GM19043 (cell line): ENCODE data around the gene UBL5.
"Not testable (repeated sequence)": the region's sequence is repeated elsewhere in the genome, so short reads cannot be mapped to it uniquely, and the experiment has no call there.

Experiments
- ATAC-seq: cut with Tn5 transposase; IDR thresholded peaks from one replicate; pipeline ENCODE4 v1.9.1; 2021; ENCODE audit warnings: low read depth; ENCODE audit not compliant: unreplicated experiment

The UBL5 gene

GRCh38 chr19:9808855-9809824, 18.6 kb upstream of the UBL5 start:
- ATAC-seq: no peak

GRCh38 chr19:9811139-9811538, 16.6 kb upstream of the UBL5 start:
- ATAC-seq: no peak

- ATAC-seq: no peak
Measured at GRCh38 chr19:9818175-9818733, 9.5 kb upstream of the UBL5 start.

- peak; percentile 77 for ATAC-seq
Measured at GRCh38 chr19:9818734-9819595, 8.8 kb upstream of the UBL5 start, which contains the start of gene FBXL12. Gene FBXL12, minus strand, starts transcription at chr19:9819079. Its CDS starts 266 bp downstream, at chr19:9818813.

GRCh38 chr19:9819596-9819909, 8.2 kb upstream of the UBL5 start:
- ATAC-seq: peak; percentile 49

- ATAC-seq: not testable (repeated sequence)
Measured at GRCh38 chr19:9820034-9820433, 7.7 kb upstream of the UBL5 start.

- no peak for ATAC-seq
Measured at GRCh38 chr19:9823816-9824215, 3.9 kb upstream of the UBL5 start.

GRCh38 chr19:9828551-9829063, 889 bp downstream of the UBL5 start:
- no peak for ATAC-seq

- no peak for ATAC-seq
Measured at GRCh38 chr19:9834307-9834725, 6.6 kb downstream of the UBL5 start.

- ATAC-seq: peak; percentile 94
Measured at GRCh38 chr19:9834726-9835506, 7.2 kb downstream of the UBL5 start, which contains the start of gene PIN1. Gene PIN1, plus strand, starts transcription at chr19:9835318. Its CDS starts 27 bp downstream, at chr19:9835345.

GRCh38 chr19:9835507-9835949, 7.8 kb downstream of the UBL5 start:
- peak; percentile 13 for ATAC-seq

GRCh38 chr19:9836021-9836420, 8.3 kb downstream of the UBL5 start:
- no peak for ATAC-seq

GRCh38 chr19:9838324-9838723, 10.6 kb downstream of the UBL5 start:
- ATAC-seq: no peak

GRCh38 chr19:9839415-9839814, 11.7 kb downstream of the UBL5 start:
- ATAC-seq: no peak

GRCh38 chr19:9842834-9843625, 15.3 kb downstream of the UBL5 start:
- ATAC-seq: no peak

GRCh38 chr19:9843626-9844273, 16.0 kb downstream of the UBL5 start:
- not testable (repeated sequence) for ATAC-seq

GRCh38 chr19:9847087-9847671, 19.5 kb downstream of the UBL5 start:
- ATAC-seq: no peak

- no peak for ATAC-seq
Measured at GRCh38 chr19:9848060-9848459, 20.3 kb downstream of the UBL5 start.
